ENCODE results near the gene FOXP2.
A peak's percentile ranks its signal among the peaks of the same experiment; 100 is the strongest.
"Not testable (repeated sequence)": the region's sequence is repeated elsewhere in the genome, so short reads cannot be mapped to it uniquely, and the experiment has no call there.

Gene FOXP2

DNA sequence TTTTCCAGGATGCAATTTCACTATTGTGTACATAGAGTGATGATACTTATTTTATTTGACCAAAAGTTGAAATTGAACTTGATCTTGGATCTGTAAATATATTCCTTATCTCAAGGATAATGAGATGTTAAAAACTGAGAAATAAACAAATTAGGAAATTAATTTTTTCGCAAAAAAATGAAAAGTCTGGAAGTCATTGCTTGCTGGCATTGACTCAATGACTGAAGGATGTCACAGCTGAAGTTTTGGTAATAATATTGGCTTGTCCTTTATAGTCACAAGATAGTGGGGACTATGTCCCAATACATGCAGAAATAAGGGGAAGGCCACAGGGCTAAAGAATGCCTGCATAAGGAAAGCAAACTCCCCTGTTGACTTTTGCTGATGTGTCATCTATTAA lies 92.8 kb downstream of the FOXP2 start:
- DNase-seq (ENCODE audit: extremely low read depth, low read depth) = no peak
- TF ChIP-seq, protein P1, sequence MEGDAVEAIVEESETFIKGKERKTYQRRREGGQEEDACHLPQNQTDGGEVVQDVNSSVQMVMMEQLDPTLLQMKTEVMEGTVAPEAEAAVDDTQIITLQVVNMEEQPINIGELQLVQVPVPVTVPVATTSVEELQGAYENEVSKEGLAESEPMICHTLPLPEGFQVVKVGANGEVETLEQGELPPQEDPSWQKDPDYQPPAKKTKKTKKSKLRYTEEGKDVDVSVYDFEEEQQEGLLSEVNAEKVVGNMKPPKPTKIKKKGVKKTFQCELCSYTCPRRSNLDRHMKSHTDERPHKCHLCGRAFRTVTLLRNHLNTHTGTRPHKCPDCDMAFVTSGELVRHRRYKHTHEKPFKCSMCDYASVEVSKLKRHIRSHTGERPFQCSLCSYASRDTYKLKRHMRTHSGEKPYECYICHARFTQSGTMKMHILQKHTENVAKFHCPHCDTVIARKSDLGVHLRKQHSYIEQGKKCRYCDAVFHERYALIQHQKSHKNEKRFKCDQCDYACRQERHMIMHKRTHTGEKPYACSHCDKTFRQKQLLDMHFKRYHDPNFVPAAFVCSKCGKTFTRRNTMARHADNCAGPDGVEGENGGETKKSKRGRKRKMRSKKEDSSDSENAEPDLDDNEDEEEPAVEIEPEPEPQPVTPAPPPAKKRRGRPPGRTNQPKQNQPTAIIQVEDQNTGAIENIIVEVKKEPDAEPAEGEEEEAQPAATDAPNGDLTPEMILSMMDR (IDR thresholded peaks at IDR 0.05; ENCODE audit: low read depth, low read length) = no peak

GRCh38 chr7:114508086-114508485 lies 93.5 kb downstream of the FOXP2 start:
- TF ChIP-seq, protein P1 (IDR thresholded peaks at IDR 0.05; ENCODE audit: low read depth, low read length) = no peak
- DNase-seq (ENCODE audit: extremely low read depth, low read depth) = no peak

DNA sequence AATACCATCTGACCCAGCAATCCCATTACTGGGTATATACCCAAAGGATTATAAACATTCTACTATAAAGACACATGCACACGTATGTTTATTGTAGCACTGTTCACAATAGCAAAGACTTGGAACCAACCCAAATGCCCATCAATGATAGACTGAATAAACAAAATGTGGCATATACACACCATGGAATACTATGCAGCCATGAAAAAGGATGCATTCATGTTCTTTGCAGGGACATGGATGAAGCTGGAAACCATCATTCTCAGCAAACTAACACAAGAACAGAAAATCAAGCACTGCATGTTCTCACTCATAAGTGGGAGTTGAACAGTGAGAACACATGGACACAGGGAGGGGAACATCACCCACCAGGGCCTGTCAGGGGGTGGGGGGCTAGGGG lies 96.2 kb downstream of the FOXP2 start:
- not testable (repeated sequence) for DNase-seq (ENCODE audit: extremely low read depth, low read depth)

GRCh38 chr7:114519240-114519639 lies 104.6 kb downstream of the FOXP2 start:
- no peak for DNase-seq (ENCODE audit: extremely low read depth, low read depth)
- TF ChIP-seq, protein P1 (IDR thresholded peaks at IDR 0.05; ENCODE audit: low read depth, low read length) = no peak

DNA sequence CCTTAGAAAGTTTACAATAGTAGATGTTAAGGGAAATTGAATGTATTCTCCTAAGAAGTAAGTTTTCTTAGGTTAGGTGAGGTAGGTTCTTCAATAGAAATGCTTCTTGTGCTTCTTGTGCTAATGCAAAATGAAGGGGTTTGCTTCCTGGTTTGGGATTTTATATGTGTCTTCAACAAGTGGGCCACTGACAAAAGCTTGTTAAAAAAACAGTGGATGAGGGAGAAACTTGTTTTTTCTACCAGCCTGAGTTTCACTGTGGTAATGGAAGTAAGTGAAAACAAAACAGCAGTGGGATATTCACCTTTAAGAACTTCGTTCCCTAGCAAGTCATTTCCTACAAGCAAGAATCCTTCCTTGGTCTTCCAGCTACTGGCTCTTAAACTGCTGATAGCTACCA lies 107.5 kb downstream of the FOXP2 start:
- TF ChIP-seq, protein P1 (IDR thresholded peaks at IDR 0.05; ENCODE audit: low read depth, low read length) = no peak

GRCh38 chr7:114527589-114527988 lies 113.0 kb downstream of the FOXP2 start:
- DNase-seq (ENCODE audit: extremely low read depth, low read depth) = no peak
- TF ChIP-seq, protein P1 (IDR thresholded peaks at IDR 0.05; ENCODE audit: low read depth, low read length) = no peak

More for the DNA sequence above, 107.5 kb downstream of the FOXP2 start:
- DNase-seq (ENCODE audit: extremely low read depth, low read depth) = no peak

GRCh38 chr7:114530057-114530611 lies 115.5 kb downstream of the FOXP2 start:
- DNase-seq (ENCODE audit: extremely low read depth, low read depth) = peak; percentile 37
- TF ChIP-seq, protein P1 (IDR thresholded peaks at IDR 0.05; ENCODE audit: low read depth, low read length) = no peak

- TF ChIP-seq, protein P1 (IDR thresholded peaks at IDR 0.05; ENCODE audit: low read depth, low read length) = no peak
- DNase-seq (ENCODE audit: extremely low read depth, low read depth) = no peak
These were observed 116.7 kb downstream of the FOXP2 start for GRCh38 chr7:114531326-114531725.
